Activated gamma-delta T cell treated with Interleukin-2 at 50 U/mL for 16 hours (primary cell): ENCODE measurements around the gene RPL13.

ENCODE experiments used
- DNase-seq: peaks from one replicate; pipeline ENCODE4 v3.0.0-alpha.2; 2020

Gene RPL13

DNA sequence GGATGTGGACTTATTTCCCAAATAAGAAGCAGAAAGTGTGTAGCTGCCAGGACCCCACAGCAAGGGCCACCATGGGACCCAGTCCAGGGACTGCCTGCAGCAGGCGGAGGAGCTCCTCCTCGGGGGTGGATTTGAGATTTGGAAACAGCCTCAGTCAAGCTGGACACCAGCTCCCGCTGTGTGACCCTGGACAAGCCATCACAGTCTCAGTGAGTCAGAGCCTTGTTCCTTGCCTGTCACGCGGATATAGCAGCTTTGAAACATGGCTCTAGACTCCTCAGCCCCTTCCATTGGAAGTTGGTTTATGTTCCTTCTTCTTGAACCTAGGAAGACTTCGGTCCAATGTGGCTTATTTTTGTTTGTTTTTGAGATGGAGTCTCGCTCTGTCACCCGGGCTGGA, 40.5 kb downstream of the RPL13 start:
- no peak for DNase-seq

DNA sequence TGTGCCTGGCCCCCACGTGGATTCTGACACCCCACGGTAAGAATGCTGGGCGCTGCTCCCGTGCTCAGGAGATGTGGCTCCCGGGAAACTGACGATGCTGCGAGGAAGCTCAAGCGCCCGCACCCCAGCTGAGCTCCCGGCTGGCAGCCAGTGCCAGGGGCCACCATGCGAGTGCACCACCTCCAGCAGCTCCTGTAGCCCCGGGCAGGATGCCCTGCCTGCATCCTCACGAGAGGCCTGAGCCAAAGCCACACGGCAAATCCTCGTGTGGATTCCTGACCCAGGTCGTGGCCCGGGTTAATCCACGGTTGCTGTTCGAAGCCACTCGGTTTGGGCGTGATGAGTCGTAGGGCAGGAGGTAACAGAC, 41.4 kb downstream of the RPL13 start:
- DNase-seq, result no peak

DNA sequence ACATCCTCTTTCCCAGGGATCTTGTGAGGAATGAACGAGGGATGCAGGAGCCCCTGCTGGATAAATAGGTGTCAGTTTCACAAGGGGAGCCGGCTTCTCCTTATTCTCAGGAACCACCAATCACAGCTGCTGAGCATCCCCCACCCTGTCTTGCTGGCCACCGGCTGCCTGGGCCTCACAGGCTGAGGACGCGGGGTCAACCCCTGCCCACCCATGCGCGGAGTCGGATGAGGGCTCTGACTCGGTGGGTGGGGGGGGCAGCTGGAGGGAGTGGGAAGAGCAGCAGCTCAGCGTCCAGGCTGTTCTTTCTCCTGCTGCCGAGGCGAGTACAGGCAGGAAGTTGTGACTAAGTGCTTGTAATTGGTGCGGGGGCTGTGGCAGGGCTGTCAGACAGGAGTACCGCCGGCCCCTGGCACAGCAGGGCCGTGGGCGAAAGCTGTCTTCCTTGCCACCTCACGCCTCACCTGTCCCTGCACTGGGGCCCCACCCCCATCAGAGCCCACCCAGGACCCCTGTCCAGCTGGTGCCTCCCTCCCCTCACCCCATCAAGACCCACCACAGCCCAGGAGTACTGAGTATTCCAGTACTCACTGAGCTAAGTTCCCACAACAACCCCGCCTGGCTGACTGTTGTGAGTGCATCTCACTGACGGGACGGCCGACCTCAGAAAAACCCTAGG, 41.9 kb downstream of the RPL13 start:
- peak; percentile 67 for DNase-seq

DNA sequence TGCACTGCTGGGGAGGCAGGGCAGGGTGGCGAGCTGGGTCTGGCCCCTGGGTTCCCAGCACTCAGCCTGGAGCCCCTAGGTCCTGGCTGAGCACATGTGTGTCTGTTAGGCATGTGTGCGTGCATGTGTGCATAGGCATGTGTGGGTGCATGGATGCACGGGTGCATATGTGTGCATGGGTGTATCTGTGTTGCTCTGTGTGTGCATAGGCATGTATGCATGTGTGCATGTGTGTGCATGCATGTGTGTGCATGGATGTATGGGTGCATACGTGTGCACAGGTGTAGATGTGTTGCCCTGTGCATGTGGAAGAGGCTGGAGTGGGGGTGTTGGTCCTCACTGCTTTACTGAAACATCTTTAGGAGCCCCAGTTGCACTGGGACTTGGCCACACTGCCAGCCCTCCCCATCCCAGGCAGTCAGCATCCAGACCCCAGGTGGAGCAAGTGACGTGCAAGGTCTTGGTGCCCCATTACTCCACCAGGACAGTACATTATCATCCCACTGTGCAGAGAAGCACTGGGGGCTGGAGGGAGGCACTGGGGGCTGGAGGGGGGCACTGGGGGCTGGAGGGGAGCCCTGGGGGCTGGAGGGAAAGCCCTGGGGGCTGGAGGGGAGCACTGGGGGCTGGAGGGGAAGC, 42.6 kb downstream of the RPL13 start:
- DNase-seq, result no peak

DNA sequence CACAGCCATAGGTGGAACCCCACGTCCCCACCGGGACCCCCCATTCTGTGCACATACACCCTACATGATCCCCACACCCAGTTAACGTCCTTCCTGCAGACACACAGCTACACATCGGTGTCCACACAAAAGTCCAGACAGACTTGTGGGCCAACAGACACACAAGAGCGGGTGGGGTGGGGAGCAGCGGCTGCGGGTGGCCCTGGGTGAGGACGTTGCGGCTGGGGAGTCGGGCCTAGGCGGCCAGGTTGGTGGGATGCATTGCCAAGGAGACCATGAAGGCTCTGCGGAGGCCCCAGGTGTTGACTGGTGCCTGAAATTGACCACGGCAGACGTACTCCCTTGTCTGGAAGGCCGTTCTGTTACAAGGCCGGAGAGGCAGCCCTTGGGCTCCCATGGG, 44.3 kb downstream of the RPL13 start:
- no peak for DNase-seq

DNA sequence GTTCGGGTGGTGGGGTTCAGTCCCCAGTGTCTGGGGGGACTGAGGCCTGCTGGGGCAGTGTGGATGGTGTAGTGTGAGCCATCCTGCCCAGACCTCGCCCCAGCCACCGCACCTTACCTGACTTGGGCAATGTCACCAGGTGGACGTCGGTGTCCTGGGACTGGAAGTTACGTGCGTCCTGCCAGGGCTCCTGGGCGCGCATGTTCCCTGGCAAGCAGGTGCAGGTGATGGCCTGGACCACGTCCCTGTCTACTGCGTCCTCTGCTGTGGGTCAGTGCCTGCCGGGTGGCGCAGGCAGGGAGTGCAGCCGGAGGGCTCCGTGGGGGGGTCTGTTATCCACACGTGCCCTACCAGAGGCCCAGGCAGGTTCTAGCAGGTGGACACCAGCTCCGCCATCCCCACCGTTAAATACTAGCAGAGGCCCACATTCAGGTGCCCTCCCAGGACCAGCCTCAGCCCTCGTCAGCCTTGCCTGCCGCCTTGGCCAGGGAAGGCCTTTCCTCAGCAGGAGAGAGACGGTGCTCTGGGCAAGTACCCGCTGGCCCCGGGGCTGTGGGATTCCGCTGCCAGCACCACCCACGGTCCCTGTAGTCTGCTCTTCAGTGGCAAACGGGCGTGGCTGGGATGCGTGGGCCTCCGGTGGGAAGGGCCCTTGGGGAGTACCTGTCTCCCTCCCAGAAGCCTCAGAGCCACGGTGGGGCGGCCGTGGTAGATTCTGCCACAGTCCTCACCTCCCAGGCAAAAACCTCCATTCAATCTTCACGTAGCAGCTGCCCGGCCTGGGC, 44.9 kb downstream of the RPL13 start:
- no peak for DNase-seq

DNA sequence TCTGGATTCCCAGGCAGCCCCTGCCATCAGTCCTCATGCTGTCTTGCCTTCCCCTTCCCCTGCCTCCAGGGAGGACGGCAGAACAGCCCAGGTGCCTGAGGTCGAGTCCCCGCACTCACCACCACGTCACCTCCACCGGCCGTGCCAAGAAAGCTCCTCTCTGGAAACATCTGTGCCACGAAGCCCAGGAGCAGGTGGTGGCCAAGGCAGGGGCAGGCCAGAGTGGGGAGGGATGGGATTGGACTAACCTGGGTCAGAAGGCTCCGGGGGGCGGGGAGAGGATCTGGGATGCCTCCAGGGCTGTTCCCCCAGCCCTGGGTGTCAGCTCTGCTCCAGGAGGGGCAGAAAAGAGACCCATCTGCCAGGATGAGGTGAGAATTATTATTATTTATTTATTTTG, 45.5 kb downstream of the RPL13 start:
- DNase-seq, result no peak

DNA sequence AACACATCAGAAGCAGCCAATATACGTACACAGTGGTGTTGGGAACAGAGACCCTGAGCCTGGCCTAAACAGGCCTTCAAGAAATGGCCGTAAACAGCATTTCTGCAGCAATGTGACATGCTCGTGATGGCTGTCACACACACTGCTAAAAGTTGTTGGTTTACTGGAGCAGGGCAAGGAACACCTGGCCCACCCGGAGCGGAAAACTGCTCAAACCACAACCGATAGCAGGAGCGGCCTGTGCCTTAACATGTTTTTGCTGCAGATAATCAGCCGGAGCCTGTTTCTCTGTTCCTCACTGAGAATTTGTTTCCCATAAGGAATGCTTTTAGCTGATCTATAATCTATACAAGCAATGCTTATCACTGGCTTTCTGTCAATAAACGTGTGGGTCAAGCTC, 47.0 kb downstream of the RPL13 start:
- no peak for DNase-seq

DNA sequence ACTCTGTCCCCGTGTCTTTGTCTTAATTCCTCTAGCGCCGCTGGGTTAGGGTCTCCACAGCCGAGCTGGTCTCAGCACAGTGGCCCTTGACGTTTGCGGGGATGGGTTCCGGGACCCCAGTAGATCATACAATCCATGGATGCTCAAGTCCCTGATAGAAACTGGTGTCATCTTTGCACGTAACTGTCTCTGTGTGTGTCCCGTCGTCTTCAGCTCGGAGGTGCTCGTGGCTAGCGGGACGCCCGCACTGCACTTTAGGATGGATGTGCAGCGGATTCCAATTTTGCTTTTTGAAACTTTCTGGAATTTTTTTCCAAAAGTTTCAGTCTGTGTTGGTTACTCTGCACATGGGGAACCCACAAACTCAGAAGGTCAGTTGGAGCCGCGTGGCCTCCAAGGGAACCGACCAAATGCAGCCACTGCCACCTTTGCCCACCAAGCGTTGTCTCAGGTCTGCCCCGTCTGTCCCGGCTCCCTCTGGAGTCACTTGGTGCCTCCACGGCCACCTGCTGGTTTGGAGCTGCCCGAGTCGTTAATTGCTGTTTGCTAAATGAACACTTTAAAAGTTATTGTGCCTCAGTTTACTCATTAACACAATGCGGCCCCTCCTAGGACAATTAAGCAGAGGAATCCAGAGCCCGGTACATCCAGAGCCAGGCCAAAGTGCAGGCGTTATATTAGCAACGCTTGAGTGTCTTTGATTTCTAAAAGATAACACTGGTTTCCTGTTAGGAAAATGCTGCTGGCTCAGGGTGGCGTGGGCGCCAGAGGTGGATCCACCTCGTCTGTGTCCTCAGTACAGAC, 47.7 kb downstream of the RPL13 start:
- DNase-seq, result no peak

DNA sequence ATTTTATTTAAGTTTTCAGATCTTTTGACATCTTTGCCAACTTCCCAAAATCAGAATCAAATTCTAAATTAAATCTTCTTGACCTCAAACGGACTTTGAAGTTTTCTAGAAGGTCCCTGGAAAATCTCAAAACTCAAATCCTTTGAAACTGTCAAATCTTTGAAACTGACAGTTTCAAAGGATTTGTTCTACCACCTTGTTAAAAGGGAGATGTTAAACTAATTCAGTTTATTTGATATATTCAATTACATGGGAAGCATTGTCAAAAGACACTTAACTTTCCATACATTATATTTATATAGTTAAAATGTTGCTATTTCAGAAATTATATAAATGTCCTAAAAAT, 49.6 kb downstream of the RPL13 start:
- DNase-seq, result no peak

DNA sequence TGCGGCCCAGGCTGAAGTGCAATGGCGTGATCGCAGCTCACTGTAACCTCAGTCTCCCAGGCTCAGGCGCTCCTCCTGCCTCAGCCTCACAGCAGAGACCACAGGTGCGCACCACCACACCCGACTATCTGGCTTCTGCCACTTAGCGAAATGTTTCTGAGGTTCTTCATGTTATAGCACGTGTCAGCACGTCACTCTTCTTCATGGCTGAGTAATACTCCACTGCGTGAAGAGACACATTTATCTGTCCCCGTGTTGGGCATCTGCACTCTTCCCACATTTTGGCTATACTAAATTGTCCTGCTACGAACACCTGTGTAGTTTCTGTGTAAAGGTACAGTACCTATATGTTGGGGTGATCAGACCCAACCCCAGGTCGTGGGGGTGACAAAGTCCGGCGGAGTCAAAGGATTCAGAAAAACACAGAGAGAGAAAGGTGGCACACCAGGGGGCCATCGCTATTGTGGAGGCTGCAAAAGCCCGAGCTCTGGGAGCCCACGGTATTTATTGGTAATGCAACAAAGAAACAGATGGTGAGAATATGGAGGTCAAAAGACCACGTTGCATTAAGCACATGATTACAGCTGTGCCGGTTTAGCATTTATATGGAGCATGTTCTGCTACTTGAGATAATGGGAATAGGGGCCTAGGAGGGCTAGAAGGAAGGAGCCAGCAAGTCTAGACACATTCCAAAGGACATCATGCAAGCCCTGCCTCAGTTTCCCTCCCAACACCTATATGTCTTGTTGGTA, 52.1 kb downstream of the RPL13 start:
- DNase-seq, result no peak

DNA sequence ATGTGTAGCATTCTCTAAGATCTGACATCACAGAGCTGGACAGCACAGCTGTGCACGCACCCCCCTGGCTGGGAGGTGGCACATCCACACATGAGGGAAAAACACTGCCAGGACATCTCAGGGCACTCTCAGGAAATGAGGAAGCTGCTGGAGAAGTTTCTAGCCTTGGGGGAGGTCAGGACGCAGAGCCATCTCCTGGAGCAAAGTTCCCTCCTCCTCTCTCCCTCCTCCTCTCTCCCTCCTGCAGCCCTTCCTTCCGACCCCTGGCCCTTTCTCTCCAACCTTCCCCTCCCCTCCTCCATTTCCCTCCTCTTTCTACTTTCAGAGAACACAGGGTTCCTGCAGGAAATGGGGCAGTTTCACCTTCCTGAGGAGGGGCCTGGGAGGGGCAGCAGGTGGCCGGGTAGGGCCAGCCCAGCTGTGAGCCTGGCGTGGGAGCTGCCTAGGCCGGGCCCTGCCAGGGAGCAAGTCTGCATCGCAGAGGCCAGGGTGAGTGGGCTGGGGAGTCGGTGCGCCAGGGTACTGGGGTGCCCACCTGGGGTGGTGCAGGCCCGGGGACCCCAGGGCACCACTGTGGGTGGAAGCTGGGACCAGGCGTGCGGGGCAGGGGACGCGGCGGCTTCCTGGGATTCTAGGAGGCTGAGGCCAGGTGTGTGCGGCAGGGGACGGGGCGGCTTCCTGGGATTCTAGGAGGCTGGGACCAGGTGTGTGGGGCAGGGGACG, 52.9 kb downstream of the RPL13 start, which contains the start of gene DPEP1:
Gene DPEP1, plus strand, starts transcription at position 412 of the 723 bp plus-strand sequence. CDS start 16,769 bp downstream, outside the sequence.
- no peak for DNase-seq

DNA sequence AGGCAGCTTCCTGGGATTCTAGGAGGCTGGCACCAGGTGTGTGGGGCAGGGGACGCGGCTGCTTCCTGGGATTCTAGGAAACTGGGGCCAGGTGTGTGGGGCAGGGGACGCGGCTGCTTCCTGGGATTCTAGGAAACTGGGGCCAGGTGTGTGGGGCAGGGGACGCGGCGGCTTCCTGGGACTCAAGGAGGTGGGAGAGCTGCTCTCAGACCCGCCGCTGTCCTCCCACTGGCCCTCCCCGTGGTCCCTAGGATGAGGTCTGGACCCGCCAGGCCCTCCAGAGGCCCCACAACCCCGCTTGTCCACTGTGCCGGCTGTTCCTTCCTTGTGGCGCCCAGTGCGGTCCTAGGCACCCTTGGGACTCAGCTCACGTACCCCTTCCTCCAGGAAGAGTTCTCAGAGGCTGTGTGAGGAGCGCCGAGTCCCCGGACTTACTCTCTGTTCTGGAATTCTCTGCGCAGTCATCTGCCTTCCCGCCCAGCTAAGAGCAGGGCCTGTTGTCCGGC, 53.5 kb downstream of the RPL13 start:
- no peak for DNase-seq
